Coronary artery (tissue), 2 donors: Measurements from ENCODE around the gene KRTAP3-2.

Experiments used
- DNase-seq: peaks from one replicate; pipeline ENCODE4 v3.0.0-alpha.2; 2017; ENCODE audit warnings: low spot score
- H3K27ac ChIP-seq, 2 donors: fragments of 200-600 bp; sonication (generic); one replicate each; pipeline ENCODE4 v1.5.1; 2016 to 2019
- H3K4me3 ChIP-seq: fragments of 200-600 bp; sonication (generic); 2 replicates; pipeline ENCODE4 v1.5.1; 2016; ENCODE audit warnings: mild to moderate bottlenecking, moderate library complexity
- TF ChIP-seq, protein P1 (sequence below): fragments of 200-600 bp; sonication (generic); IDR thresholded peaks from one replicate; pipeline ENCODE4 v1.5.1; 2019; ENCODE audit warnings: antibody characterized with exemption

Gene KRTAP3-2

DNA sequence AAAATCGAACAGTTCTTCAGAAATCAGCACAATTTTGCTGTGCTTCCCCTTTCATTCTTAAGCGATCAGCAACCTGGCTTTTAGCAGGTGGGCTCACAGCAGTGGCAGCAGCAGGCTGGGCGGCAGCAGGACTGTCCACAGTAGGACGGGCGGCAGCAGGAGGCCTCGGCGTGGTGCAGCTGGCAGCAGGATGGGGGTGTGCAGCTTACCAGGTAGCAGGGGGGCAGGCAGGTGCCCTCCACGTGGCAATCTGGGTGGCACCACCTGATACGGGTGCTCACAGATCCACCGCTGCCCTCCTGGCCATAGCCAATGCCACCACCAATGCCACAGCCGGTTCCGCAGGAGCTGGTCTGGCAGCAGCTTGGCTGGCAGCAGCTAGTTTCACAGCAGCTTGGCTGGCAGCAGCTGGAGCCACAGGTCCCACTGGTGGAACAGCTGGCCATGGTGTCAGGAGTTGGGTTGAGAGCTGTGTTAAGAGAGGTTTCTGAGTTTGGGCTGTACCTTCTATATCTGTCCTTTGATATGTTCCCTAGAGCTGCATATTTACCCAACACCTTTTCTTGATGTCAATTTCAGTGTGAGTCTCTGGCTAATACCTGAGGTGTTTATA lies 30.0 kb upstream of the KRTAP3-2 start, which contains the start of gene KRTAP1-4:
Gene KRTAP1-4, minus strand, starts transcription at position 563 of the 613 bp plus-strand sequence. Its CDS starts 117 bp downstream, at position 446.
- DNase-seq, result no peak
- TF ChIP-seq, protein P1, sequence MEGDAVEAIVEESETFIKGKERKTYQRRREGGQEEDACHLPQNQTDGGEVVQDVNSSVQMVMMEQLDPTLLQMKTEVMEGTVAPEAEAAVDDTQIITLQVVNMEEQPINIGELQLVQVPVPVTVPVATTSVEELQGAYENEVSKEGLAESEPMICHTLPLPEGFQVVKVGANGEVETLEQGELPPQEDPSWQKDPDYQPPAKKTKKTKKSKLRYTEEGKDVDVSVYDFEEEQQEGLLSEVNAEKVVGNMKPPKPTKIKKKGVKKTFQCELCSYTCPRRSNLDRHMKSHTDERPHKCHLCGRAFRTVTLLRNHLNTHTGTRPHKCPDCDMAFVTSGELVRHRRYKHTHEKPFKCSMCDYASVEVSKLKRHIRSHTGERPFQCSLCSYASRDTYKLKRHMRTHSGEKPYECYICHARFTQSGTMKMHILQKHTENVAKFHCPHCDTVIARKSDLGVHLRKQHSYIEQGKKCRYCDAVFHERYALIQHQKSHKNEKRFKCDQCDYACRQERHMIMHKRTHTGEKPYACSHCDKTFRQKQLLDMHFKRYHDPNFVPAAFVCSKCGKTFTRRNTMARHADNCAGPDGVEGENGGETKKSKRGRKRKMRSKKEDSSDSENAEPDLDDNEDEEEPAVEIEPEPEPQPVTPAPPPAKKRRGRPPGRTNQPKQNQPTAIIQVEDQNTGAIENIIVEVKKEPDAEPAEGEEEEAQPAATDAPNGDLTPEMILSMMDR, result no peak
- H3K4me3 ChIP-seq, result no peak within 1 kb of the TSS
- no peak within 1 kb of the TSS for H3K27ac ChIP-seq

DNA sequence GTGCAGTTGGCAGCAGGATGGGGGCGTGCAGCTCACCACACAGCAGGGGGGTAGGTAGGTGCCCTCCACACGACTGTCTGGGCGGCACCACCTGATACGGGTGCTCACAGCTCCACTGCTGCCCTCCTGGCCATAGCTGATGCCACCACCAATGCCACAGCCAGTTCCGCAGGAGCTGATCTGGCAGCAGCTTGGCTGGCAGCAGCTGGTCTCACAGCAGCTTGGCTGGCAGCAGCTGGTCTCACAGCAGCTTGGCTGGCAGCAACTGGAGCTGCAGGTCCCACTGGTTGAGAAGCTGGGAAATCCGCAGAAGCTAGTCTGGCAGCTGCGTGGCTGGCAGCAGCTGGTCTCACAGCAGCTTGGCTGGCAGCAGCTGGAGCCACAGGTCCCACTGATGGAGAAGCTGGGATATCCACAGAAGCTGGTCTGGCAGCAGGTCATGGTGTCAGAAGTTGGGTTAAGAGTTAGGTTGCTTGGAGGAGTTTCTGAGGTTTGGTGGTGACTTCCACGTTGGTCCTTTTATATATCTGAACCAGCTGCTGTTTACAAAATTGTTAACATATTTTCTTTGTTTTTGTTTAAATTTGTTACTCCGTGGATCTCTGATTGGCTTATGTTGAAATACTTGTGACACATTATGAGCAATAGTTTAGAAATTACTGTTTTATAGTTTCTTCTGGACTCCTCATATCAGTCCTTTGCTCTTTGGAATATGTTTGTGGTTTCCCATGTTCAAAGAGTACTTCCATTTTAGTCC lies 27.2 kb upstream of the KRTAP3-2 start, which contains the start of gene KRTAP1-5:
Gene KRTAP1-5, minus strand, starts transcription at position 494 of the 757 bp plus-strand sequence. Its CDS starts 53 bp downstream, at position 441.
- TF ChIP-seq, protein P1, result no peak
- H3K27ac ChIP-seq, result no peak within 1 kb of the TSS
- no peak within 1 kb of the TSS for H3K4me3 ChIP-seq
- no peak for DNase-seq

DNA sequence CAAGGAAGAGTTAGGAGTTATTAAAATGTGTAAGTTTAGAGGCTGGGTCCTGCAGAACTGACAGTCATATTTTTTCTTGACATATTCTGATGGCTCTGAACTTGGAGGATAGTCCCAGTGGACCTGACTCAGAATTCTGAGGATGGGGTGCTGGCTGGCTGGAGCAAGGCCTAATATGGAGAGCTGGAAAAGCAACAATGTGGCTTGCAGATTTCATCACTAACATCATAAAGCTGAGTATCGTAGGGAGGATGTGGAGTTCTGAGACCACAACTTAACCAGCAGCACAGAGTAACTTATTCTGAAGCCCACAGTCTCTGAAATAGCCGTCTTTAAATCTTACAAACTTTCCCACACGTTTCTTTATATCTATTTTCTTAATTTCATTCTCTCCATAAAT lies 25.0 kb upstream of the KRTAP3-2 start:
- no peak overlapping the region for H3K4me3 ChIP-seq
- TF ChIP-seq, protein P1, result no peak
- no peak for DNase-seq
- H3K27ac ChIP-seq, result no peak overlapping the region

DNA sequence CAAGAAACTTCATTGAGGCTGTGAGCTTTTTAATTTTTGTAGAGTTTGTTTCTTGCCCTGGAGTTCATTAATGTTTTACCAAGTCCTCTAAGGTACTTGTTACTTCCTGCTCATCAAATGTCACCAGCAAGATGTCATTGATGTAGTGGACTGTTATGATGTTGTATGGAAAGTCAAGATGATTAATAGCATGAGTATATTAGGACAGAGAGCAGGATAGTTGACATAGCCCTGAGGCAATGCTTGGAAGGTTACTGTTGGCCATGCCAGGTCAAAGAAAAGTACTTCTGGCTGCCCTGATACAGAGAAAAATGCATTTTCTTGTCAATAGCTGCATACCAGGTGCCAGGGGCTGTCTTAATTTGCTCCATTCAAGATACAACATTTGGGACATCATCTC lies 20.6 kb upstream of the KRTAP3-2 start:
- H3K27ac ChIP-seq, result no peak overlapping the region
- DNase-seq, result no peak
- no peak overlapping the region for H3K4me3 ChIP-seq
- TF ChIP-seq, protein P1, result no peak

DNA sequence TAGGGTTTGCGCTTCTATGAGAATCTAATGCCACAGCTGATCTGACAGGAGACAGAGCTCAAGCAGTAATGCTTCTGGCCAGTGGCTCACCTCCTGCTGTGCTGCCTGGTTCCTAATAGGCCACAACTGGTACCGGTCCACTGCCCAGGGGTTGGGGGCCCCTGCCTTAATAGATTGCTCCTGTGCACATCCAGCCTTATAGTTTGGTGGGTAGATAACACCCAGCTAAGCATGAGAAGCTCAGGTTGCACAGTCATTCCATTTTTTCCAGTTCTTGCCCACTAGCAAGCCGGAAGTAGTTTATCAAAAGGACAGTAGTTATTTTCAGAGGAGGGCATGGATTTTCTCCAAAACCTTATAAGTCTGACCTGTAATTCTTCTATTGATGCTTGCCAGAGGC lies 19.7 kb upstream of the KRTAP3-2 start:
- Histone ChIP-seq H3K4me3 (no peak overlapping the region), H3K27ac (no peak overlapping the region)
- TF ChIP-seq, protein P1, result no peak
- no peak for DNase-seq

DNA sequence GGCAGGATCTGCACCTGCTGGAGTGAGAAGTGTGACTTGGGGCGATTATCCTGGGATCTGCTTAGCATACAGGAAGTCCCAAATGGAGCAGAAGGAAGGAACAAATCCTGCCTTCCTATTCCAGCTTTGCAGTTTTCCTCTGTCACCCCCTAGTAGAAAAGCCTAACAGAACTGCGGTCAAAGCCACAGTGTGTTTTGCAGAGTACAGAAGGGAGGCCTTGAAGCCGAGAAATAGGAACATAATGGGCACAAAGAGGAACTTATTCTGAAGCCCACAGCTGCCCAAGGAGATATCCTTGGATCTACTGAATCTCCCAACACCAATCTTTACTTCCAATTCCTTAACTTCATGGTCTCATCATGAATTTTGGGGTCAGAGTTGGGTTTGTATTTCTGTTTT lies 18.8 kb upstream of the KRTAP3-2 start:
- TF ChIP-seq, protein P1, result no peak
- no peak overlapping the region for H3K4me3 ChIP-seq
- DNase-seq, result no peak
- no peak overlapping the region for H3K27ac ChIP-seq
